SK-N-SH treated with all-trans-retinoic acid at 6 μM for 48 hours (cell line): ENCODE results near the gene PLCE1.

Experiments
- ATAC-seq: fragments of 200-7000 bp; cut with Tn5 transposase; 3 replicates; pipeline ENCODE4 v1.9.1; 2020; ENCODE audit warnings: mild to moderate bottlenecking, moderate library complexity
- ARNTL ChIP-seq: fragments of 450-650 bp; formaldehyde crosslinking; IDR thresholded peaks from 2 replicates; pipeline ENCODE4 v1.5.0; 2020; ENCODE audit warnings: low read depth, mild to moderate bottlenecking, moderate library complexity, borderline replicate concordance
- BACH2 ChIP-seq: fragments of 250-450 bp; sonication (Bioruptor Pico); IDR thresholded peaks from 2 replicates; pipeline ENCODE4 v1.9.0; 2021; ENCODE audit warnings: mild to moderate bottlenecking, borderline replicate concordance
- CSDC2 ChIP-seq: fragments of 250-450 bp; sonication (Bioruptor Pico); IDR thresholded peaks from 2 replicates; pipeline ENCODE4 v1.5.0; 2020; ENCODE audit warnings: mild to moderate bottlenecking, moderate library complexity
- ESRRG ChIP-seq: fragments of 250-450 bp; sonication (Bioruptor Pico); IDR thresholded peaks from 2 replicates; pipeline ENCODE4 v1.6.1; 2021; ENCODE audit warnings: mild to moderate bottlenecking
- GLIS3 ChIP-seq: fragments of 250-450 bp; sonication (Bioruptor Pico); IDR thresholded peaks from 2 replicates; pipeline ENCODE4 v1.5.0; 2020; ENCODE audit warnings: mild to moderate bottlenecking, moderate library complexity
- ISL1 ChIP-seq: fragments of 250-450 bp; sonication (Bioruptor Pico); IDR thresholded peaks from 2 replicates; pipeline ENCODE4 v2.1.2; 2022; ENCODE audit warnings: mild to moderate bottlenecking, moderate library complexity
- PPARA ChIP-seq: fragments of 250-450 bp; sonication (Bioruptor Pico); IDR thresholded peaks from 2 replicates; pipeline ENCODE4 v1.5.0; 2020; ENCODE audit warnings: mild to moderate bottlenecking, borderline replicate concordance
- RARB ChIP-seq: fragments of 250-450 bp; sonication (Bioruptor Pico); IDR thresholded peaks from 2 replicates; pipeline ENCODE4 v1.8.0; 2021; ENCODE audit warnings: mild to moderate bottlenecking, moderate library complexity
- SNAI2 ChIP-seq: fragments of 250-450 bp; sonication (Bioruptor Pico); IDR thresholded peaks from 2 replicates; pipeline ENCODE4 v1.5.0; 2020; ENCODE audit warnings: mild to moderate bottlenecking, moderate library complexity
- TCF4 ChIP-seq: fragments of 250-450 bp; sonication (Bioruptor Pico); IDR thresholded peaks from 2 replicates; pipeline ENCODE4 v1.8.0; 2021; ENCODE audit warnings: mild to moderate bottlenecking, moderate library complexity, borderline replicate concordance
- TOX ChIP-seq: fragments of 250-450 bp; sonication (Bioruptor Pico); IDR thresholded peaks from 2 replicates; pipeline ENCODE4 v1.8.0; 2021; ENCODE audit warnings: mild to moderate bottlenecking, moderate library complexity, borderline replicate concordance
- ZC3H10 ChIP-seq: fragments of 250-450 bp; sonication (Bioruptor Pico); IDR thresholded peaks from 2 replicates; pipeline ENCODE4 v1.5.1; 2021; ENCODE audit warnings: mild to moderate bottlenecking, moderate library complexity
- ZFP3 ChIP-seq: fragments of 250-450 bp; sonication (Bioruptor Pico); IDR thresholded peaks from 2 replicates; pipeline ENCODE4 v1.5.0; 2020; ENCODE audit warnings: mild to moderate bottlenecking, moderate library complexity
- ZFP30 ChIP-seq: fragments of 450-650 bp; formaldehyde crosslinking; IDR thresholded peaks from 2 replicates; pipeline ENCODE4 v1.5.0; 2022; ENCODE audit warnings: mild to moderate bottlenecking, moderate library complexity
- ZNF565 ChIP-seq: fragments of 450-650 bp; formaldehyde crosslinking; conservative IDR thresholded peaks from 2 replicates; pipeline ENCODE4 v1.5.0; 2020; ENCODE audit warnings: low read depth, mild to moderate bottlenecking, moderate library complexity
- ZNF70 ChIP-seq: fragments of 450-650 bp; formaldehyde crosslinking; IDR thresholded peaks from 2 replicates; pipeline ENCODE4 v1.5.0; 2020; ENCODE audit warnings: mild to moderate bottlenecking, moderate library complexity
- ZNF8 ChIP-seq: fragments of 450-650 bp; formaldehyde crosslinking; IDR thresholded peaks from 2 replicates; pipeline ENCODE4 v1.5.0; 2020; ENCODE audit warnings: mild to moderate bottlenecking, moderate library complexity
- TF ChIP-seq, protein P1 (sequence below): fragments of 250-450 bp; sonication (Bioruptor Pico); IDR thresholded peaks from 2 replicates; pipeline ENCODE4 v1.8.0; 2021; ENCODE audit warnings: low read depth, mild to moderate bottlenecking, moderate library complexity, borderline replicate concordance
- TF ChIP-seq, protein P2 (sequence below): fragments of 250-450 bp; sonication (Bioruptor Pico); IDR thresholded peaks from 2 replicates; pipeline ENCODE4 v1.5.0; 2020; ENCODE audit warnings: mild to moderate bottlenecking, moderate library complexity
- TF ChIP-seq, protein P3 (sequence below): fragments of 250-450 bp; sonication (Bioruptor Pico); IDR thresholded peaks from 2 replicates; pipeline ENCODE4 v1.5.1; 2020; ENCODE audit warnings: low read depth, mild to moderate bottlenecking, moderate library complexity
- TF ChIP-seq, protein P4 (sequence below): fragments of 250-450 bp; sonication (Bioruptor Pico); IDR thresholded peaks from 2 replicates; pipeline ENCODE4 v1.8.0; 2020; ENCODE audit warnings: mild to moderate bottlenecking, moderate library complexity, borderline replicate concordance
- TF ChIP-seq, protein P5 (sequence below): fragments of 250-450 bp; sonication (Bioruptor Pico); IDR thresholded peaks from 2 replicates; pipeline ENCODE4 v1.5.1; 2021; ENCODE audit warnings: mild to moderate bottlenecking, moderate library complexity

Gene PLCE1

DNA sequence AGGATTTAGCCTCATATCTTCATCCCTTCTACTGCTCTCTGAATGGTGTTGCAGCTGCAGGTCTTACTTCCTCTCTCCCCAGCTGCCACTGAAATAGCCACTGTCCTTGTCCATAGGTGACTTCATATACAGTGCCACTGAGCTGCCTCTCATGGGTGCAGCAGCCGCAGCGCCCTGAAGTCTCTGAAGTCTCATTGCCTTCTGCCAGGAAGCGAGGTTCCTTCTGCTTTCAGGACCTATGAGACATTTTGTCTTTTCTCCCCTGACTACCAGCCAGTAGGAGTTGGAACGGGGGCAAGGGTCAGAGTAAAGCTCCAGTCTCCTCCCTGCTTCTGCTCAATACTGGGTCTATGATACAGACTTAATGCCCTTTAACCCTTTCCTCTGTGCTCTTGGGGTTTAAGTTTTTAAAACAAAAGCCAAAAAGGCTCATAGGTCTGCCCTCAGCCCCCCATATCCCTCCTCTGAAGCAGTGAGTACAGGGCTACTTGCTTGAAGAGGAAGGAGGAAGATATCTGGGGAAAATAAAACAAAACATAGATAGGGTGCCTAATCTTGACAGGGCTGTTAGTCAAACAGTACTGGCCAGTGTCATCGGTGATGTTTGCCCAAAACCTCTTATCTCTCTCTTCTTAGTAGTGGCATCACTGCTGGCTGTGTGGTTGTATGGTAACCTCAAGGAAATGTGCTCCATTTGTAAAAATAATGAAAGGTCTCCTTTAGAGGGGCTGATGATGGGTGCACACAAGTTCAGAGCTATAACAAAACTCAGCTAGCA is 7.1 kb downstream of the PLCE1 start (continued):
- no peak for TF ChIP-seq ARNTL (CRISPR knock-in tag)
- TF ChIP-seq, all 23 proteins: peak for 0

DNA sequence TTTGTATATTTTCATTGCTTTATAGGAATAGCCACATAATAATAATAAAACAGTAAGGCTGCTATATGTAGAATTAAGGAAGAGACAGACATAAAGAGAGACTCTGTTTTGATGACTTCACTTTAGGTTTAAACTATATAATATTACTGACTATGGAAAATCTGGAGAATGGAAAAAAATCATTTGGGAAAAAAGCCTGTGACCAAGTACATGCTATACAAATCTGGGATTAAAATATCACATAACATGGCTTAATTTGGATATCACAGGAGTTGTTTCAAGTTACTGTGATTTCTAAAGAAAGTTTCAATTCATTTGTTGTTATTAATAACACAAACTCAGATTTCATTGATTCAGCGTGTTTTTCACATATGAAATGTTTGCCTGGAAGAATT is 7.7 kb downstream of the PLCE1 start:
- ATAC-seq: no peak
- TF ChIP-seq CSDC2 (CRISPR knock-in tag) (no peak), ARNTL (CRISPR knock-in tag) (no peak), ZNF70 (no peak), BACH2 (no peak), TCF4 (CRISPR knock-in tag) (no peak), ZNF8 (CRISPR knock-in tag) (no peak), ESRRG (CRISPR knock-in tag) (no peak), ZNF565 (CRISPR knock-in tag) (no peak), RARB (no peak), PPARA (no peak), ZC3H10 (CRISPR knock-in tag) (no peak), ISL1 (CRISPR knock-in tag) (no peak), ZFP3 (CRISPR knock-in tag) (no peak), GLIS3 (CRISPR knock-in tag) (no peak)
- TF ChIP-seq, protein P1, sequence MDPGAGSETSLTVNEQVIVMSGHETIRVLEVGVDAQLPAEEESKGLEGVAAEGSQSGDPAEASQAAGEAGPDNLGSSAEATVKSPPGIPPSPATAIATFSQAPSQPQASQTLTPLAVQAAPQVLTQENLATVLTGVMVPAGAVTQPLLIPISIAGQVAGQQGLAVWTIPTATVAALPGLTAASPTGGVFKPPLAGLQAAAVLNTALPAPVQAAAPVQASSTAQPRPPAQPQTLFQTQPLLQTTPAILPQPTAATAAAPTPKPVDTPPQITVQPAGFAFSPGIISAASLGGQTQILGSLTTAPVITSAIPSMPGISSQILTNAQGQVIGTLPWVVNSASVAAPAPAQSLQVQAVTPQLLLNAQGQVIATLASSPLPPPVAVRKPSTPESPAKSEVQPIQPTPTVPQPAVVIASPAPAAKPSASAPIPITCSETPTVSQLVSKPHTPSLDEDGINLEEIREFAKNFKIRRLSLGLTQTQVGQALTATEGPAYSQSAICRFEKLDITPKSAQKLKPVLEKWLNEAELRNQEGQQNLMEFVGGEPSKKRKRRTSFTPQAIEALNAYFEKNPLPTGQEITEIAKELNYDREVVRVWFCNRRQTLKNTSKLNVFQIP (CRISPR knock-in tag): no peak
- TF ChIP-seq, all 23 proteins: peak for 0

DNA sequence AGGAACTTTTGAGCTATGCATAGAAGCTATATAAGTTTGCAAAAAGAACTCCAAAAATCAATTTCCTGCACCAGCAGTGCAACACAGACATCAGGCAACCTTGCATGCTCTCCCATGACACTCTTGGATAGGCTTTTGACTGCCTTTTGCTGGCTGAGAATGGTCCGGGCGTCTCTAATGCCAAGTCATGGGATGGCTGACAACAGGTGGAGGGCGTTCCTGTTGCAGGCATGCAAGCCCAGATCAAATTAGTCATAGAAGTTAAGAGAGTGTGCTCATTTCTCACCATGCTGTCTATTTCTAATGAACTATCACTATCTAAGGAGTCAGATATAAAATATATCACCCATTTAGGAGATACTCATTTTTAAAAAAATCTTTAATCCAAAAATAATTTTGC is 8.4 kb downstream of the PLCE1 start:
- no peak for ATAC-seq
- TF ChIP-seq ZFP3 (CRISPR knock-in tag) (no peak), CSDC2 (CRISPR knock-in tag) (no peak), TCF4 (CRISPR knock-in tag) (no peak), ZNF70 (no peak), TOX (CRISPR knock-in tag) (no peak), SNAI2 (CRISPR knock-in tag) (no peak), BACH2 (no peak), GLIS3 (CRISPR knock-in tag) (no peak), ESRRG (CRISPR knock-in tag) (no peak), ISL1 (CRISPR knock-in tag) (no peak), RARB (no peak), ZC3H10 (CRISPR knock-in tag) (no peak), ZFP30 (CRISPR knock-in tag) (no peak), ZNF8 (CRISPR knock-in tag) (no peak)
- TF ChIP-seq, protein P2, sequence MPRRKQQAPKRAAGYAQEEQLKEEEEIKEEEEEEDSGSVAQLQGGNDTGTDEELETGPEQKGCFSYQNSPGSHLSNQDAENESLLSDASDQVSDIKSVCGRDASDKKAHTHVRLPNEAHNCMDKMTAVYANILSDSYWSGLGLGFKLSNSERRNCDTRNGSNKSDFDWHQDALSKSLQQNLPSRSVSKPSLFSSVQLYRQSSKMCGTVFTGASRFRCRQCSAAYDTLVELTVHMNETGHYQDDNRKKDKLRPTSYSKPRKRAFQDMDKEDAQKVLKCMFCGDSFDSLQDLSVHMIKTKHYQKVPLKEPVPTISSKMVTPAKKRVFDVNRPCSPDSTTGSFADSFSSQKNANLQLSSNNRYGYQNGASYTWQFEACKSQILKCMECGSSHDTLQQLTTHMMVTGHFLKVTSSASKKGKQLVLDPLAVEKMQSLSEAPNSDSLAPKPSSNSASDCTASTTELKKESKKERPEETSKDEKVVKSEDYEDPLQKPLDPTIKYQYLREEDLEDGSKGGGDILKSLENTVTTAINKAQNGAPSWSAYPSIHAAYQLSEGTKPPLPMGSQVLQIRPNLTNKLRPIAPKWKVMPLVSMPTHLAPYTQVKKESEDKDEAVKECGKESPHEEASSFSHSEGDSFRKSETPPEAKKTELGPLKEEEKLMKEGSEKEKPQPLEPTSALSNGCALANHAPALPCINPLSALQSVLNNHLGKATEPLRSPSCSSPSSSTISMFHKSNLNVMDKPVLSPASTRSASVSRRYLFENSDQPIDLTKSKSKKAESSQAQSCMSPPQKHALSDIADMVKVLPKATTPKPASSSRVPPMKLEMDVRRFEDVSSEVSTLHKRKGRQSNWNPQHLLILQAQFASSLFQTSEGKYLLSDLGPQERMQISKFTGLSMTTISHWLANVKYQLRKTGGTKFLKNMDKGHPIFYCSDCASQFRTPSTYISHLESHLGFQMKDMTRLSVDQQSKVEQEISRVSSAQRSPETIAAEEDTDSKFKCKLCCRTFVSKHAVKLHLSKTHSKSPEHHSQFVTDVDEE (CRISPR knock-in tag): no peak
- TF ChIP-seq, protein P1 (CRISPR knock-in tag): no peak
- TF ChIP-seq, protein P3, sequence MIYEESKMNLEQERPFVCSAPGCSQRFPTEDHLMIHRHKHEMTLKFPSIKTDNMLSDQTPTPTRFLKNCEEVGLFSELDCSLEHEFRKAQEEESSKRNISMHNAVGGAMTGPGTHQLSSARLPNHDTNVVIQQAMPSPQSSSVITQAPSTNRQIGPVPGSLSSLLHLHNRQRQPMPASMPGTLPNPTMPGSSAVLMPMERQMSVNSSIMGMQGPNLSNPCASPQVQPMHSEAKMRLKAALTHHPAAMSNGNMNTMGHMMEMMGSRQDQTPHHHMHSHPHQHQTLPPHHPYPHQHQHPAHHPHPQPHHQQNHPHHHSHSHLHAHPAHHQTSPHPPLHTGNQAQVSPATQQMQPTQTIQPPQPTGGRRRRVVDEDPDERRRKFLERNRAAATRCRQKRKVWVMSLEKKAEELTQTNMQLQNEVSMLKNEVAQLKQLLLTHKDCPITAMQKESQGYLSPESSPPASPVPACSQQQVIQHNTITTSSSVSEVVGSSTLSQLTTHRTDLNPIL (CRISPR knock-in tag): no peak
- TF ChIP-seq, protein P4, sequence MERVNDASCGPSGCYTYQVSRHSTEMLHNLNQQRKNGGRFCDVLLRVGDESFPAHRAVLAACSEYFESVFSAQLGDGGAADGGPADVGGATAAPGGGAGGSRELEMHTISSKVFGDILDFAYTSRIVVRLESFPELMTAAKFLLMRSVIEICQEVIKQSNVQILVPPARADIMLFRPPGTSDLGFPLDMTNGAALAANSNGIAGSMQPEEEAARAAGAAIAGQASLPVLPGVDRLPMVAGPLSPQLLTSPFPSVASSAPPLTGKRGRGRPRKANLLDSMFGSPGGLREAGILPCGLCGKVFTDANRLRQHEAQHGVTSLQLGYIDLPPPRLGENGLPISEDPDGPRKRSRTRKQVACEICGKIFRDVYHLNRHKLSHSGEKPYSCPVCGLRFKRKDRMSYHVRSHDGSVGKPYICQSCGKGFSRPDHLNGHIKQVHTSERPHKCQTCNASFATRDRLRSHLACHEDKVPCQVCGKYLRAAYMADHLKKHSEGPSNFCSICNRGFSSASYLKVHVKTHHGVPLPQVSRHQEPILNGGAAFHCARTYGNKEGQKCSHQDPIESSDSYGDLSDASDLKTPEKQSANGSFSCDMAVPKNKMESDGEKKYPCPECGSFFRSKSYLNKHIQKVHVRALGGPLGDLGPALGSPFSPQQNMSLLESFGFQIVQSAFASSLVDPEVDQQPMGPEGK: no peak
- TF ChIP-seq, protein P5, sequence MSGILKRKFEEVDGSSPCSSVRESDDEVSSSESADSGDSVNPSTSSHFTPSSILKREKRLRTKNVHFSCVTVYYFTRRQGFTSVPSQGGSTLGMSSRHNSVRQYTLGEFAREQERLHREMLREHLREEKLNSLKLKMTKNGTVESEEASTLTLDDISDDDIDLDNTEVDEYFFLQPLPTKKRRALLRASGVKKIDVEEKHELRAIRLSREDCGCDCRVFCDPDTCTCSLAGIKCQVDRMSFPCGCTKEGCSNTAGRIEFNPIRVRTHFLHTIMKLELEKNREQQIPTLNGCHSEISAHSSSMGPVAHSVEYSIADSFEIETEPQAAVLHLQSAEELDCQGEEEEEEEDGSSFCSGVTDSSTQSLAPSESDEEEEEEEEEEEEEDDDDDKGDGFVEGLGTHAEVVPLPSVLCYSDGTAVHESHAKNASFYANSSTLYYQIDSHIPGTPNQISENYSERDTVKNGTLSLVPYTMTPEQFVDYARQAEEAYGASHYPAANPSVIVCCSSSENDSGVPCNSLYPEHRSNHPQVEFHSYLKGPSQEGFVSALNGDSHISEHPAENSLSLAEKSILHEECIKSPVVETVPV (CRISPR knock-in tag): no peak
